ENCODE measurements around the gene PUM1.
A peak's percentile ranks its signal among the peaks of the same experiment; 100 is the strongest.

Gene PUM1

GRCh38 chr1:31013187-31013864 lies 52.2 kb downstream of the PUM1 start:
- in situ Hi-C loops (cut with HindIII; ENCODE audit: low sequenced_read_pairs) = no loop called here
- no peak for DNase-seq (ENCODE audit: low read depth, low spot score)
- no peak for TF ChIP-seq CTCF (IDR thresholded peaks at IDR 0.05; ENCODE audit: low read depth, low read length)
- H3K4me3 ChIP-seq (ENCODE audit: low read depth, low read length) = no peak overlapping the region

- in situ Hi-C loops (cut with HindIII; ENCODE audit: low sequenced_read_pairs) = no loop called here
- DNase-seq (ENCODE audit: low read depth, low spot score) = no peak
- TF ChIP-seq CTCF (IDR thresholded peaks at IDR 0.05; ENCODE audit: low read depth, low read length) = no peak
- H3K4me3 ChIP-seq (ENCODE audit: low read depth, low read length) = no peak overlapping the region
These were observed 53.1 kb downstream of the PUM1 start for GRCh38 chr1:31012210-31012924.

- no peak overlapping the region for H3K4me3 ChIP-seq (ENCODE audit: low read depth, low read length)
- TF ChIP-seq CTCF (IDR thresholded peaks at IDR 0.05; ENCODE audit: low read depth, low read length) = no peak
- DNase-seq (ENCODE audit: low read depth, low spot score) = no peak
- in situ Hi-C loops (cut with HindIII; ENCODE audit: low sequenced_read_pairs) = no loop called here
These were observed 53.8 kb downstream of the PUM1 start for GRCh38 chr1:31011719-31012118.

GRCh38 chr1:31010086-31010989 lies 55.2 kb downstream of the PUM1 start:
- peak; percentile 77 for DNase-seq (ENCODE audit: low read depth, low spot score)
- TF ChIP-seq CTCF (IDR thresholded peaks at IDR 0.05; ENCODE audit: low read depth, low read length) = no peak
- in situ Hi-C loops (cut with HindIII; ENCODE audit: low sequenced_read_pairs) = no loop called here
- no peak overlapping the region for H3K4me3 ChIP-seq (ENCODE audit: low read depth, low read length)

- no peak overlapping the region for H3K4me3 ChIP-seq (ENCODE audit: low read depth, low read length)
- no peak for TF ChIP-seq CTCF (IDR thresholded peaks at IDR 0.05; ENCODE audit: low read depth, low read length)
- in situ Hi-C loops (cut with HindIII; ENCODE audit: low sequenced_read_pairs) = no loop called here
- DNase-seq (ENCODE audit: low read depth, low spot score) = peak; percentile 87
These were observed 58.0 kb downstream of the PUM1 start for GRCh38 chr1:31007462-31007991.

- no peak for DNase-seq (ENCODE audit: low read depth, low spot score)
- in situ Hi-C loops (cut with HindIII; ENCODE audit: low sequenced_read_pairs) = no loop called here
- no peak overlapping the region for H3K4me3 ChIP-seq (ENCODE audit: low read depth, low read length)
- no peak for TF ChIP-seq CTCF (IDR thresholded peaks at IDR 0.05; ENCODE audit: low read depth, low read length)
These were observed 58.8 kb downstream of the PUM1 start for GRCh38 chr1:31006747-31007146.
